SK-N-MC (cell line): ENCODE results near the gene CD4.

Experiments
- EZH2 ChIP-seq: fragments of 200-600 bp; sonication (generic); IDR thresholded peaks from one replicate; pipeline ENCODE4 v1.6.1; 2017; ENCODE audit warnings: antibody characterized with exemption
- FOXP2 ChIP-seq: optimal IDR thresholded peaks from 2 replicates; pipeline ENCODE3; 2011; ENCODE audit warnings: mild to moderate bottlenecking, moderate library complexity; ENCODE audit not compliant: insufficient read depth; ENCODE audit errors: extremely low read length, control extremely low read depth
- POLR2AphosphoS5 ChIP-seq: IDR thresholded peaks from 2 replicates; pipeline ENCODE4 v1.6.1; 2012; ENCODE audit warnings: mild to moderate bottlenecking, low read depth, low read length, borderline replicate concordance

DNA sequence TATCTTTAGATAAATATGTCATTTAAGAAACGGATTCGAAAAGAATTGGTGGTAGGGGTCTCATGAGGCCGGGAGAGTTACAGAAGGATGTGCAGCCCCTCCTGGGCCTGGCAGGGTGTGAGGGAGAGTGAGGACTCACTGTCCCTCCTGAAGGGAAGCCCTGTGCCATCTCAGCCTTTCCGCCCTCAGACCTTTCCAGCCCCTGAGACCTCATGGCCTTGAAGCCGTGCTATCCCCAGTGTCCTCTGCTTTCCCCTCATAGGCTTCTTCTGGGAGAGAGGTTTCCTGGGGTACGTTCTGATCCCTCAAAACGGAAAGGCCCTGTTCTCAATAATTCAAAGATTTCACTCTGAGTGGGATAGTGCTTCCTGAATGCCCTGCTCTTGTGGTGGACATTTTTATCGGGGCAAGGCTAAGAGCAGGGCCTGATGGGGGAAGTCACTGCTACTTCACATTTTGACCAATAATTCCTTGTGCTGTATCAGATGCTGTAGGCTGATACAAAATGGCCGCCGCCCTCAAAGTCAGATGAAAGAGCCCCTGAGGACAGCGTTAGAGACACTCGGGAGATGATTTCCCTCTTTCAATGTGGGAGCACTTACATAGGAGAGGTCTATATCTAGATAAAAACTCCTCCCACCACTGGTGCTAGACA lies 1.3 kb downstream of the CD4 start:
- TF ChIP-seq POLR2AphosphoS5 (no peak), EZH2 (no peak), FOXP2 (no peak)
